H1 (cell line): Measurements from ENCODE around the gene CCDC171. TPM values are rescaled to one million over a fixed set of nuclear protein-coding genes. Genes with fewer than 3 reads are reported as not detected.

ENCODE experiments used
- ASH2L ChIP-seq: fragments of 200-600, 300-600 bp; sonication (generic); IDR thresholded peaks from one replicate; pipeline ENCODE4 v1.7.1; 2017; ENCODE audit warnings: low read length
- ATF3 ChIP-seq: IDR thresholded peaks from 2 replicates; pipeline ENCODE4 v1.6.1; 2011; ENCODE audit warnings: low read depth, mild to moderate bottlenecking, low read length; ENCODE audit not compliant: insufficient read depth
- CBX5 ChIP-seq: fragments of 300-800, 300-1000 bp; sonication (generic); IDR thresholded peaks from 2 replicates; pipeline ENCODE4 v1.7.1; 2016; ENCODE audit warnings: antibody characterized with exemption, low read length, low read depth
- GTF2F1 ChIP-seq: IDR thresholded peaks from 2 replicates; pipeline ENCODE4 v1.6.1; 2012; ENCODE audit warnings: low read depth, low read length, improper control_type of control experiment, borderline replicate concordance
- SRF ChIP-seq: IDR thresholded peaks from 2 replicates; pipeline ENCODE4 v1.6.1; 2011; ENCODE audit warnings: mild to moderate bottlenecking, low read depth, low read length, moderate library complexity
- polyA plus RNA-seq, 7 experiments: library from polyadenylated mRNA; depleted of rRNA in 3 of 7; stranded (reverse) in 5 of 7; unstranded in 2 of 7; fragments of >200 nt in 5 of 7; fragments of 200-250 nt in 2 of 7; gene quantifications; 1 replicate in 5 of 7; 2 replicates in 1 of 7; 4 replicates in 1 of 7; pipeline versions ENCODE4 v1.2.1 to v1.2.3, GENCODE V29; 2011 to 2013; ENCODE audit warnings: missing spikeins in 2 of 7, mixed read lengths in 2 of 7
- total RNA-seq: library from RNA; stranded (reverse); fragmentation: NEBNext Ultra II Directional; extraction: Animal tissue kit (Norgen Biotek cat#: 25700); gene quantifications from 2 replicates; pipeline ENCODE4 v1.2.1, GENCODE V29; 2021

The CCDC171 gene
- total and polyA plus RNA-seq, 2 of the 8 experiments (the other 6 are each of a cell fraction or from before 2014, with no cell fraction given): 0.83 to 2.3 TPM

DNA sequence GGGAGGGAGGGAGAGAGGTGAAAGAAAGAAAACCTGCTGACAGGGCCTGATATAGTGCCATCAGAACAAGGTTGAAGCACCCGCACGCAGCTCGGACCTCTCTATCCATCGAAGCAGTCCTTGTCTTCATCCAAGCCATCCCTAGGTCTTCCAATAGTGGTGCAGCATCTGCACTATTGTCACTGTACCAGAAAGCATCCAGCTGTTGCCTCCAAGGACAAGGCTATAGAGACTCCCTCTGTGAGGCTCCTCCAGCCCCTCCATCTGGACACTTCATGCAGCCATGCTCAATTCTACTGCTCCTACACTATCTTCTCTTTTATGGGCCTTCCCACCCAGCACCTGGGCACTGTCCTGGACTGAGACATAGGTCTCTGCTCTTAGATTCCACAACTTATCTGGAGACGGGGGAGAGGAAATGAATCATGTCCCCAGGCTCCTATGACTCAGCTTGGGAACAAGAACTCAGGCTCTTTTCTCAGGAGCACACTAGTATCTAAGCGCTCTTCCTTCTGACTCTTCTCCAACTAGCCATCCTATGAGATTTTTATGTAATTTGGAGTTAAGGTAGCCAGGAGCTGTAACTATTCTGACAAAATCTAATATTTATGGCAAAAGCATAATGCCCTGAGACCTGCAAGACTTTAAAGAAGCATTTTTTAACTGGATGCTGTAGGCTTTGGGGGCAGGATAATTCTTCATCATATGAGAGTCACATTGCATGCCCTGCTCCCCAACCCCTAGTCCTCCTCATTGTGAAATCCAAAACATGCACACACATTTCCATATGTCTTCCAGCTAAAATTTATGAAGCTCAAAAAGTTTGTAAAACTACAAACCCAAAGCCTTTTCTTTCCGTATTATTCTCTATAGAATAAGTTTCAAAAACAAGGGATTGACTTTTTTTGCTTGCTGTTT lies 446.8 kb downstream of the CCDC171 start (continued):
- no peak for TF ChIP-seq CBX5
- TF ChIP-seq GTF2F1: no peak
- TF ChIP-seq ASH2L: no peak
- TF ChIP-seq SRF: no peak
- no peak for TF ChIP-seq ATF3
